WTC11 (cell line): Measurements from ENCODE around the gene OR4K5. TPM values are rescaled to one million over a fixed set of nuclear protein-coding genes. Genes with fewer than 3 reads are reported as not detected.

ENCODE experiments used
- ATAC-seq: fragments of 200-7000 bp; cut with Tn5 transposase; 2 replicates; pipeline ENCODE4 v1.10.0; 2021; ENCODE audit warnings: mild to moderate bottlenecking, moderate library complexity
- CTCF ChIA-PET: fragments of 300-600 bp; sonication (Branson Sonifier 250); formaldehyde crosslinking; loops from one replicate; lab custom pipeline; 2021; ENCODE audit warnings: antibody characterized with exemption; lab: Charles Lee
- POLR2A ChIA-PET: fragments of 350-600 bp; sonication (Branson Sonifier 250); formaldehyde crosslinking; loops from one replicate; lab custom pipeline; 2021; ENCODE audit warnings: antibody characterized with exemption; lab: Charles Lee
- DNase-seq: peaks from one replicate; pipeline ENCODE4 v3.0.0; 2021; ENCODE audit warnings: low spot score
- H3K27ac Mint-ChIP-seq: 2 replicates; pipeline ENCODE4 v1.8.0; 2021; ENCODE audit warnings: mixed read lengths
- H3K27me3 Mint-ChIP-seq: 2 replicates; pipeline ENCODE4 v1.8.0; 2021; ENCODE audit warnings: low read depth, mild to moderate bottlenecking, moderate library complexity, mixed read lengths
- H3K36me3 Mint-ChIP-seq: 2 replicates; pipeline ENCODE4 v1.8.0; 2021; ENCODE audit warnings: mixed read lengths
- H3K4me1 Mint-ChIP-seq: 2 replicates; pipeline ENCODE4 v1.8.0; 2022; ENCODE audit warnings: mixed read lengths
- H3K4me3 Mint-ChIP-seq: 2 replicates; pipeline ENCODE4 v1.8.0; 2021; ENCODE audit warnings: mild to moderate bottlenecking, moderate library complexity, mixed read lengths
- H3K9me3 Mint-ChIP-seq: 2 replicates; pipeline ENCODE4 v1.8.0; 2021; ENCODE audit warnings: mixed read lengths
- ATF6 ChIP-seq: sonication (generic); formaldehyde crosslinking; IDR thresholded peaks from 2 replicates; pipeline ENCODE4 v1.8.1; 2023; ENCODE audit warnings: mild to moderate bottlenecking, missing genetic modification reagents
- CBFB ChIP-seq: sonication (generic); formaldehyde crosslinking; IDR thresholded peaks from 2 replicates; pipeline ENCODE4 v1.8.1; 2022; ENCODE audit warnings: mild to moderate bottlenecking, low read depth, missing genetic modification reagents
- CREB1 ChIP-seq: sonication (generic); formaldehyde crosslinking; IDR thresholded peaks from 2 replicates; pipeline ENCODE4 v1.8.0; 2023; ENCODE audit warnings: mild to moderate bottlenecking, missing genetic modification reagents
- CREM ChIP-seq: sonication (generic); formaldehyde crosslinking; IDR thresholded peaks from 2 replicates; pipeline ENCODE4 v1.8.1; 2022; ENCODE audit warnings: mild to moderate bottlenecking, missing genetic modification reagents, moderate library complexity
- CTCF ChIP-seq: fragments of 200-600 bp; IDR thresholded peaks from 2 replicates; pipeline ENCODE4 v1.8.0; 2022; ENCODE audit warnings: antibody characterized with exemption
- E2F4 ChIP-seq: sonication (generic); formaldehyde crosslinking; IDR thresholded peaks from 2 replicates; pipeline ENCODE4 v1.8.1; 2022; ENCODE audit warnings: low read depth, mild to moderate bottlenecking, moderate library complexity, missing genetic modification reagents, borderline replicate concordance
- ELF4 ChIP-seq: sonication (generic); formaldehyde crosslinking; IDR thresholded peaks from 2 replicates; pipeline ENCODE4 v1.8.1; 2022; ENCODE audit warnings: low read depth, mild to moderate bottlenecking, moderate library complexity, missing genetic modification reagents
- ESRRA ChIP-seq: sonication (generic); formaldehyde crosslinking; IDR thresholded peaks from 2 replicates; pipeline ENCODE4 v1.8.1; 2022; ENCODE audit warnings: mild to moderate bottlenecking, missing genetic modification reagents, borderline replicate concordance
- FOXJ3 ChIP-seq: sonication (generic); formaldehyde crosslinking; IDR thresholded peaks from 2 replicates; pipeline ENCODE4 v1.9.0; 2021; ENCODE audit warnings: missing genetic modification reagents, mild to moderate bottlenecking, borderline replicate concordance
- GTF2I ChIP-seq: fragments of 250-450 bp; sonication (Bioruptor Pico); conservative IDR thresholded peaks from 2 replicates; pipeline ENCODE4 v1.4.0; 2021; ENCODE audit warnings: mild to moderate bottlenecking
- IRF1 ChIP-seq: sonication (generic); formaldehyde crosslinking; IDR thresholded peaks from 2 replicates; pipeline ENCODE4 v1.8.0; 2023; ENCODE audit warnings: missing genetic modification reagents
- JUN ChIP-seq: sonication (generic); formaldehyde crosslinking; IDR thresholded peaks from 2 replicates; pipeline ENCODE4 v1.8.0; 2023; ENCODE audit warnings: mild to moderate bottlenecking, missing genetic modification reagents
- KAT7 ChIP-seq: sonication (generic); formaldehyde crosslinking; IDR thresholded peaks from 2 replicates; pipeline ENCODE4 v1.8.1; 2023; ENCODE audit warnings: missing genetic modification reagents, mild to moderate bottlenecking, borderline replicate concordance
- MAX ChIP-seq: sonication (generic); formaldehyde crosslinking; IDR thresholded peaks from 2 replicates; pipeline ENCODE4 v1.8.0; 2022; ENCODE audit warnings: mild to moderate bottlenecking, missing genetic modification reagents
- NFATC4 ChIP-seq: fragments of 250-450 bp; sonication (Bioruptor Pico); IDR thresholded peaks from 2 replicates; pipeline ENCODE4 v1.9.0; 2021; ENCODE audit warnings: mild to moderate bottlenecking
- NFE2L1 ChIP-seq: sonication (generic); formaldehyde crosslinking; IDR thresholded peaks from 2 replicates; pipeline ENCODE4 v1.8.1; 2023; ENCODE audit warnings: missing genetic modification reagents
- STAT6 ChIP-seq: sonication (generic); formaldehyde crosslinking; conservative IDR thresholded peaks from 2 replicates; pipeline ENCODE4 v1.8.1; 2023; ENCODE audit warnings: mild to moderate bottlenecking, low read depth, missing genetic modification reagents, moderate library complexity
- USF2 ChIP-seq: sonication (generic); formaldehyde crosslinking; IDR thresholded peaks from 2 replicates; pipeline ENCODE4 v1.8.1; 2023; ENCODE audit warnings: mild to moderate bottlenecking, missing genetic modification reagents, moderate library complexity
- ZMAT4 ChIP-seq: fragments of 250-450 bp; sonication (Bioruptor Pico); IDR thresholded peaks from 2 replicates; pipeline ENCODE4 v1.9.0; 2021; ENCODE audit warnings: mild to moderate bottlenecking
- ZNF232 ChIP-seq: sonication (generic); formaldehyde crosslinking; IDR thresholded peaks from 2 replicates; pipeline ENCODE4 v1.8.0; 2022; ENCODE audit warnings: mild to moderate bottlenecking, missing genetic modification reagents
- ZSCAN18 ChIP-seq: fragments of 250-450 bp; sonication (Bioruptor Pico); IDR thresholded peaks from 2 replicates; pipeline ENCODE4 v2.1.2; 2022; ENCODE audit warnings: mild to moderate bottlenecking, moderate library complexity
- total RNA-seq: library from RNA; stranded (reverse); gene quantifications from 3 replicates; pipeline ENCODE4 v1.2.3, GENCODE V29; 2021

Gene OR4K5
- total RNA-seq, 1 experiment from 2014 or later, result not detected

GRCh38 chr14:19930617-19931016, 10.2 kb downstream of the OR4K5 start, which contains the start of gene OR4K1:
TSS of gene OR4K1 (plus strand) at chr14:19930917. CDS start at chr14:19935667, 4,750 bp downstream.
- no peak for DNase-seq
- peaks cover 16% of the 10 kb centered on the region for H3K27me3 Mint-ChIP-seq
- no peak within 1 kb of the TSS for H3K4me3 Mint-ChIP-seq
- H3K36me3 Mint-ChIP-seq, result peaks cover 52% of the 10 kb centered on the region
- ChIA-PET CTCF (no interaction called here), POLR2A (no interaction called here)
- H3K27ac Mint-ChIP-seq, result no peak within 1 kb of the TSS
- no peak for ATAC-seq
- no peak for TF ChIP-seq MAX (CRISPR knock-in tag)
- TF ChIP-seq KAT7 (CRISPR knock-in tag), result no peak
- TF ChIP-seq ZMAT4 (CRISPR knock-in tag), result no peak
- no peak for TF ChIP-seq GTF2I
- no peak for TF ChIP-seq STAT6 (CRISPR knock-in tag)
- TF ChIP-seq ATF6, result no peak
- H3K9me3 Mint-ChIP-seq, result peaks cover 59% of the 10 kb centered on the region
- H3K4me1 Mint-ChIP-seq, result no peaks in the 10 kb centered on the region

GRCh38 chr14:19941668-19942067, 21.3 kb downstream of the OR4K5 start:
- ChIA-PET CTCF (no interaction called here), POLR2A (no interaction called here)
- H3K27me3 Mint-ChIP-seq, result peaks cover 6% of the 10 kb centered on the region
- ATAC-seq (no peak), DNase-seq (no peak)
- H3K27ac Mint-ChIP-seq, result no peak overlapping the region
- H3K36me3 Mint-ChIP-seq, result peaks cover 26% of the 10 kb centered on the region
- TF ChIP-seq CREB1 (no peak), NFE2L1 (CRISPR knock-in tag) (no peak), CBFB (no peak), CTCF (no peak), ELF4 (CRISPR knock-in tag) (no peak), ZNF232 (CRISPR knock-in tag) (no peak)
- no peak overlapping the region for H3K4me3 Mint-ChIP-seq
- H3K4me1 Mint-ChIP-seq, result no peaks in the 10 kb centered on the region
- H3K9me3 Mint-ChIP-seq, result peaks cover 31% of the 10 kb centered on the region

GRCh38 chr14:19947413-19948090, 27.1 kb downstream of the OR4K5 start:
- no peak for ATAC-seq
- no peak overlapping the region for H3K4me3 Mint-ChIP-seq
- H3K27ac Mint-ChIP-seq, result no peak overlapping the region
- H3K4me1 Mint-ChIP-seq, result no peaks in the 10 kb centered on the region
- ChIA-PET POLR2A (no interaction called here), CTCF (no interaction called here)
- DNase-seq, result no peak
- H3K36me3 Mint-ChIP-seq, result peaks cover 8% of the 10 kb centered on the region
- H3K9me3 Mint-ChIP-seq, result peaks cover 19% of the 10 kb centered on the region
- H3K27me3 Mint-ChIP-seq, result peaks cover 12% of the 10 kb centered on the region; the same call in 1 of the 2 replicates
- TF ChIP-seq ZSCAN18 (CRISPR knock-in tag) (no peak), JUN (CRISPR knock-in tag) (no peak), NFATC4 (CRISPR knock-in tag) (no peak), E2F4 (CRISPR knock-in tag) (no peak), IRF1 (CRISPR knock-in tag) (no peak), ZNF232 (CRISPR knock-in tag) (no peak), USF2 (no peak), CREM (no peak), FOXJ3 (no peak), ESRRA (CRISPR knock-in tag) (no peak)
